DMS53 treated with DMSO at 0.1 percent for 48 hours (cell line): ENCODE measurements around the gene ASTN1.

Source experiments
- DNase-seq: peaks from one replicate; lab custom pipeline; 2025; ENCODE audit not compliant: unreplicated experiment; lab: John Stamatoyannopoulos, UW

The ASTN1 gene

DNA sequence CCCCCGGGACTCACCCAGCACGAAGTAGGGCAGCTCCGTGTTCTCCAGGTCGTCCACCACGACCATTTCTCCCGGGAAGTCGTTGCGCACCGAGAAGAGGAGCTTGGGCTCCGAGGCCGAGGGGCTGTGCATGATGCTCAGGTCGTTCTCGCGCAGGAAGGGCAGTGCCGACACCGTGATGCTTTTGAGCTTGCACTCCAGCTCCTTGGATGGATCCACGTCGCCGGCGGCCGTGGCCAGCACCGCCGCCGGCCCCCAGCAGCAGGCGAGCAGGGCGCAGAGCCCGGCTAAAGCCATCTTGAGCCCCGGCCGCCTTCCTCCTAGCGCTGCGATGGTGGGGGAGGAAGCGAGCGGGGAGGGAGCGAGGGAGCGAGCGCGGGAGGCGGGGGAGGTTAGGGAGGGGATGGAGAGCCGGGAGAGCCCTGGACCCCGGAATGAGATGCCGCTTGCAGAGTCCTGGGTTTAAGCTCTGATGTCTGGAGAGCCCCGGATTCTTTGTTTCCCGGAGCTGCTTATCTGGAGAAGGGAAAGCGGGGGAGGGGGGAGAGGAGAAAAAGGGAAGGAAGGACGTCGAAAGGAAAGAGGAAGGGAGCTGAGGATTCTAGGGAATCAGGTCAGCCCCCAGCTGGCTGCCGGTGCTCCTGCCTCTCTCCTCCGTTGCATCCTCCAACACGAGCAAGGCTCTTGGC, at the start of gene ASTN1:
Gene ASTN1 (minus strand): TSS at position 333 of the 689 bp plus-strand sequence. CDS start 36 bp downstream, at position 297.
- DNase-seq = no peak

DNA sequence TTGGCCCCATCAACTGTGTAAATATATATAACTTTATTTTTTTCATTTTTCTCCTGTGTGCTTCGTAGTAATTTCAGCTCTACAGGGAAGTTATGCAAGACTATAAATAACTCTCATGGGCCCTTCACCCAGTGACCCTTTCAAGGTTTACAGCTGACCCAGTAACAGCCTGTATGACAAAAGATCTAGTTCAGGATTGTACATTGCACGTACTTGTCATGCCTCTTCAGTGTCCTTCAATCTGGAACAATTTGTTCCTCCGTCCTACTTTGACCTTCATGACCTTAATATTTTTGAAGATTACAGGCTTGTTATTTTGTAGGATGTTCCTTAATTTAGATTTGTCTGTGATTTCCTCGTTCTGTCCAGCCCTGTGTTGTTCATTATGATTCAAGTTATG, 46.7 kb upstream of the ASTN1 start:
- no peak for DNase-seq

DNA sequence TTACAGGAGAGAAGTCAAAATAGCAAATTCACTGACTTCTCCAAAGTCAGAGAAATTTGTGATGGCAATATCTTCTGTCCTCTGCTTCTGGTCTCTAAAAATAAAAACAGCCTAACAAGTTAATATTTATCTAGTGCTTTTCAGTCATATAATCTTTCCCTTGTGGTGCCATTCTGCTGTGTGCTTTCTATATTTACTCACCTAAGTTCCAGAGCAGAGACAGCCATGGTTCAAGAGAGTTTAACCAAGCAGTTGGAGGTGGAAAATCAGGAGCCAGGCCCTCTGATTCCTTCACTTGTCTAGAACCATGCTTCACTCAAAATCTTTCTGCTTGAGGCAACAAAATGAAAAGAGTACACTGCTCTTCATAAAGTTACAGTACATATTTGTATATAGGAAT, 45.6 kb upstream of the ASTN1 start:
- DNase-seq = peak; percentile 36

DNA sequence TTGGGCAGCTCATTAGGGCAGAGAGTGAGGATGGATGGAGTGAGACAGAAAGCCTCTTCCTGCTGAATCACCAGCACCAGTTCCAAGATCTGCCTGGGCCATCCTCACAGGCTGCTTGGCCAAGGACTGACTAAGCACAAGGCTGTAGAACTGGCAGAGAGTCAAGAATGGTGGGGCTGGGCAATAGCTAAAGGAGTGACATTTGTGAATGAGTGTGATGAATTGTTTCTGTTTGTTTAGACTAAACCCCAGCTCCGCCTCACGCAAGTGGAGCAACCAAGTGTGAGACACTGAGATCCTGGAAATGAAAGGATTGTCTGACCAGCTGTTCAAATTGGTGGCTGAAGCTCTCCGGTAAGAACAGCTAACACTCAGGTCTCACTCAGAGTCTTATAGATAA, 44.8 kb upstream of the ASTN1 start:
- DNase-seq = peak; percentile 97

DNA sequence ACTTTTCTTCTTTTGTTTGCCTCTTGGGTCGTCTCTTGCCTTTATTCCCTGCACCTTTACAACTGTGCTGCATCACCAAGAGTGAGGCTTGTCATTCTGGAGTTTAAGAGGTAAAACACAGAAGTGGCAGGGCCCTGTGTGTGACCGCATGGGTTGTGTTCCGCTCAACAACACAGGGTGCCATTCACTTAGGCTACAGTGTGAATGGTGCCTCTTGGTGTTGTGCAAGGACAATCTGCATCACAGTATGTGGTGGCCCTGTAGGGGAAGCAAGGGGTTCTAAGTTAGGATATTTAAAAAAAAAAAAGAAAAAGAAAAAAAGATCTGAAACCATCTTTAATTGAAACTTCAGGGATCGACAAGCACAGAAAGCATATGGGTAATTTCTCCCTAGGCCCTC, 44.4 kb upstream of the ASTN1 start:
- DNase-seq = no peak

DNA sequence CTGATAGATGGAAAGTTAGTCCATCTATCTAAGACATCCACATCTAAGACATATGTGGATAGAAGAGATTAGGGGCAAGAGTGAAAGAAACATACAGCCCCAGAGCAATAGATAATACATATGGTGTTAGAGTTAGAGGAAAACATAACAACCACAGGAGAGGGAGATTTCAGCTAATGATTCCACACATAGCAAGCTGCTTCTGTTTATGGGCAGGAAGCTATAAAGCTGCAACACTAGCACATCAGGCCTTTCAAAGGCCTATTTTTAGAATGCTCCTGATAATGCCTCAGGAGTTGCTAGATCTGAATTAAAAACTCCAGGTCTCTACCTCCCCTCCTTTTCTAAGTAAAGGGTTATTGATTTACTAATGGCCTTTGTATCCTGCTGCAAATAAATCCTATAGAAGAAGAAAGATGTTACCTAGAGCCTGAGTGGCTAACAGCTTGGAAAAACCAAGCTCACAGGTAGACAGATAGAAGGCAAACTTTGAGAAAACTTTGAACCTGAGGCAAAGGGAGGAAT, 42.4 kb upstream of the ASTN1 start:
- no peak for DNase-seq

DNA sequence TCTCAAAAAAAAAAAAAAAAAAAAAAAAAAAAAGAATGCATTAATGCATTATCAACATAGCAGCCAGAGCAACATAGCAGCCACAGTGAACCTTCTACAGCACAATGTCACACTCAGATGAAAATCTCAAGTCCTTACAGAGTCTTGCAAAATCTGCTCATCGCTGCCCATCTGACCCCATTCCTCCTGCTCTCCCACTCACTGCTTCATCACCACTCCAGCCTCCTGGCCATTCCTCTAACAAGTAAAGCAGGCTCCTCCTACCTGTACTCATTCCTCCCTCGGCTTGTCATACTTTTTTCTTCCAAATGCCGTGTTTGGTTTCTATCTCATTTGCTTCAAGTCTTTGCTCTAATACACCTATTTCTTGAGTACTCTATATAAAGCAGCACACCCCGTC, 35.8 kb upstream of the ASTN1 start:
- no peak for DNase-seq

GRCh38 chr1:177198243-177198642, 33.7 kb upstream of the ASTN1 start:
- DNase-seq = no peak

GRCh38 chr1:177190308-177190970, 25.9 kb upstream of the ASTN1 start:
- DNase-seq = no peak

DNA sequence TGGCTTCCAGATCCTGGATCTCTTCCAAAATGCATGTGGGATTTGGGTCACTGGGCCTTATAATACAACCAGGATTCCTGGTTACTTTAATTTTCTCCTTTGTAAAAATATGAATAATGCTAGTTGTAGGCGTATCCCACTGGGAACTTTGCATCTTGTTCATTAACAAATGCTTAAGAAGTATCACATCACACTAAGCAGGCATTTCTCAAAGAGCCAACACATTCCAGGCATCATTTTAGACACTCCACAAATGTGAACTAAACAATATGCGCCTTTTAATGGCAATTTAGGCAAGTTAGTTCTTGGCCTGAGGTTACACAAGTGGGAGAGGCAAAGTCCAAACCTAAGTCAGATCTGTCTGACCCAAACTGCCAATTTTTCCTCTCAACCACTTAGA, 22.1 kb upstream of the ASTN1 start:
- no peak for DNase-seq

DNA sequence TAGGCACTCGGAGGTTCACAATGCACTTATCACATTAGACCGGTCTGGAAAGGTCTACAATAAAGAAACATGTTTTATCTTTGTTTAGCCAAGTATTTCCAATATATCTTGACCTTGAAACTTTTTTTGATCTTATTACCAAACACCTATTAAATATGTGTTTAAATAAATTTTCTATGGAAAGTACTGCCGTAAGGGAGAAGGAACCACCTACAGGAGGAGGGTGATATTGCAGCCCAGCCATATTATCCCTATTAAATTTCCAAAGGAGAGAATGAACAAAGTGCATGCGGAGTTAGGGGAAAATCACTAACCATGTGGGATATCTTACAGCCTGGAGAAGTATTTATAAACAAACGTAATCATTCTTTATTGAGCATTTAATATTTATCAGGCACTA, 20.7 kb upstream of the ASTN1 start:
- no peak for DNase-seq

DNA sequence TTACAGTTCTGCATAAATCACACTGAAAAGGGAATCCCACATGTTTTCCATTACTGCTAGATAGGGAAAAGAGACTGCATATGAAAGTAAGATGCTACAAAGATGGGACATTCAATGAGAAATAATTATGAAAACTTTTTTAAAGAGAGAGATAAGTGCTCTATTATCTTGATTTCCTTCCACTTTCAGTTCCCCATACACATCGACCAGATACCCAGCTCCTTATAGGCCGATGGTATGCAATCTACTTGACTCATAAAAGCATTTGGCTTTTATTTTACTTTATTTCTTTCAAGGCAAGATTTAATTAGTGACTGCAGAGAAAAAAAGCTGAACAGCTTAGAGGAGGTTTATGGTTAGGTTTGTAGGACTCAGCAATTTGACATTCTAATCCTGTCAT, 19.3 kb upstream of the ASTN1 start:
- no peak for DNase-seq

GRCh38 chr1:177181631-177182291, 17.2 kb upstream of the ASTN1 start:
- peak; percentile 67 for DNase-seq

DNA sequence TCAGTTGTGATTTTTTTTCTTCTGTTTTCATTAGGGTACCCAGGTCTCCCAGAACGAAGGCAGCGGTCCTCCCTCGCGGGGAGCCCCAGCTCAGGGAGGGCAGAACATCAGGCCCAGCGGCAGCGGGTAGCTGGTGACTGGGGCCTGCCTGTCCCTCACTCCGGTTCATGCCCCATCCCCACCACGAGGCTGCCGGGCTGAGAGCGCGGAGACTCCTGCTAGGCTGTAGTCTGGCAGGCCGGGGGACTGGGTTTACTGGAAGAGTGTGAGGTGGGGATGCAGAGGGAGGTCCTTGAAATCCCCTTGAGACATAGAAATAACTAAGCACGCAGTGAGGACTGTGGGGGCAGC, 16.7 kb upstream of the ASTN1 start:
- DNase-seq = no peak

- no peak for DNase-seq
Measured at GRCh38 chr1:177174921-177175634, 10.6 kb upstream of the ASTN1 start.

DNA sequence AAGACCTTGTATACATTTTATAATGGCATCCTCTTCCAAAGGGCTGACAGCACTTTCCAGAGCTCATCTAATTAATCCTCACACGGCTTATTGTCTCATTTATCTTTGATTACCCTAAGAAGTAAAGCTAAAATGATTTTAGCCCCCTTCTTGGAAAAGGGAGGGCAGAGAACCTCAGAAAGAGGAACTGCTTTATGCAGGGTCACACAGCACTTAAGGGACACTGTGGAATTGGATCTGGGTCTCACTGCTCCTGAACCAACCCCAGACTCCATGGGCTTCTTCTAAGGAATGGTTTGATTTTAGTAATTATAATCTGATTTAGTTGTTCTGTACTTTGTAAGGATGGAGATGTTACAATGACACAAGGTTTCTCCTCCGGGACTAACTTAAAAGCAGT, 9.5 kb upstream of the ASTN1 start:
- no peak for DNase-seq

GRCh38 chr1:177172866-177173265, 8.4 kb upstream of the ASTN1 start:
- DNase-seq = no peak

DNA sequence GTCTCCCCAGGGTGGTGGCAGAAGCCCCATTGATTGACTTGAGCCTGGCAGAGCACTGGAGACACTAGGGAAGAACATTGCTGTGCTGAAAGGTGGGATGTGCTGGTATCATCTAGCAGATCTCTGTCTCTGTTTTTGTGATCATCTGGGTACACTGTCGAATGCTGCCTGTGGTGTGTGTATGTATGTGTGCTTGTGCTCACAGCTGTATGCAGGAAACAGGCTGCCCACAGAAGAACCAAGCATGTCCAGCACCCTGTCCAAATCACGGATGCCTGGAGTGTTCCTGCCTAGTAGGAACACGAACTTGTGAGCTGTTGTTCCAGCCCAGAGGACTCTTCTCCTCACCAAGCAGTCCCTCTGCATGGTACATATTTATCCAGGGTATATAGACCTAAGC, 7.8 kb upstream of the ASTN1 start:
- DNase-seq = no peak

DNA sequence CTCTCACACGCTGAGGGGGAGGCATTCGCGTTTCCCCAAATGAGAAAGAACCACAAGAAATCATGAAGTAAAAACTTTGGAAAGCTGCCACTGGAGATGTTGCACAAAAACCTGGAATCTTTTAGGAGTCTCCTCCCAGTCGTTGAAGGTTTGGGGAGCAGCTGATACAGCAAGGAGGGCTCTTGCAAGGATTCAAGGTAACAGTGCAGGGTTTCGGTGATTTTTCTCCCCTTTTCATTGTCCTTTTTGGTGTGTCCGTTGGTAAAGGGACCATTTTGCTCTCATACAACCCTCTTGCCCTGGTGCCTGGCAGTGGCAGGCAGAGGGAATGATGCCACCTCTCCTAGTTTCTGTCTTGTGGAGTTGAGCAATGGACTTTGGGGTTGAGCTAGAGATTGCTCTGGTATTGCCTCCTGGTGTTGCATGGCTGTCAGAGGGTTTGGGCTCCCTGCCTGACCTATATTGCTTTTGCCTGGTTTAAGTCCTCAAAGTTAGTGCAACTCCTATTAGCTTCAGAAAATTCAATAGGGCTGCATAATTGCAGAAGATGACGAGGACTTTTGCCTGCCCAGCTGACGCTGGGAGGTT, 7.1 kb upstream of the ASTN1 start:
- DNase-seq = no peak

DNA sequence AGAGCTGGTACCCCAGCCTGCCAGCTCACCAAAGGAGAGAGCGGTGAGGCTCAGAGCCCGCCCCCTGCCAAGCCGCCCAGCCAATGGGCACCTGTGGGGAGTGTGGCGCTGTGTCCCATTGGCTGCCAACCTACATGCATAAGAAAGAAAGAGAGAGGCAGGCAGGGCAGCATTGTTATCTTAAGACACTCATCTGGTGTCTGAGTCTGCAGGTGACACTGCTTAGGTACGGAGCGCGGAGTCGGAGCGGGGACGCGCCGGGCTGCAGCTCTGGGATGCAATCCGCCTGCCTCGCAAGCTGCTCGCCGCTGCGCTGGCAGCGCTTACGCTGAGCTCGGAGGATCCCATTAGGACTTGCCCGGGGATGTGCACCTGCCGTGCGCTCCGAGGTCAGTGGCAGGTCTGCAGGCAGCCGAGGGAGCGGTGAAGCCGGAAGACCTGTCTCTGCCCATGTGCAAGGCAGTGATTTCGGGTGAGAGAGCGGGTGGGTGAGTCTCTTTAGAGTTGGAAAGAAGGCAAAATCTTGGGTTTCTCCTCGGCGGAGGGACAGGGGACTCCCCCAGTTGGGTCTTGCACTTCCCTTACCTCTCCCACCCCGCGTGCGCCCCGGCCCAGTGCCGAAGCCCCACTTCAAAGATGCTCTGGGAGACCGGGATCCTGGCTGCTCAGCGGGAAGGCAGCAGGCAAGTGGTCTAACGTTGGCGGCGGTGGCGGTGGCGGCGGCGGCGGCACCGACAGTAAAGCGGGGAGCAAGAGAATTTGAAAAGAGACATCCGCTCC, 6.4 kb upstream of the ASTN1 start, which contains the start of gene BRINP2:
Gene BRINP2 (plus strand): TSS at position 203 of the 780 bp plus-strand sequence. CDS start 58,919 bp downstream, outside the sequence.
- peak; percentile 94 for DNase-seq
